Transverse colon (tissue), 4 donors: ENCODE results near the gene DHX16. TPM values are rescaled to one million over a fixed set of nuclear protein-coding genes. Genes with fewer than 3 reads are reported as not detected.

Source experiments
- DNase-seq: peaks from one replicate; pipeline ENCODE4 v3.0.0-alpha.2; 2019
- H3K27ac ChIP-seq, 4 donors: fragments of 200-600 bp; sonication (generic); 2 replicates each; pipeline ENCODE4 v1.5.1; 2016 to 2018; ENCODE audit warnings: inconsistent platforms in 4 of 4
- H3K27me3 ChIP-seq: fragments of 200-600 bp; sonication (generic); 2 replicates; pipeline ENCODE4 v1.5.1; 2017; ENCODE audit warnings: inconsistent platforms
- H3K36me3 ChIP-seq, 4 donors: fragments of 200-600 bp; sonication (generic); 2 replicates each; pipeline ENCODE4 v1.5.1; 2017 to 2019; ENCODE audit warnings: inconsistent platforms in 4 of 4
- H3K4me1 ChIP-seq, 4 donors: fragments of 200-600 bp; sonication (generic); 2 replicates each; pipeline ENCODE4 v1.5.1; 2017 to 2020; ENCODE audit warnings: inconsistent platforms in 4 of 4
- H3K4me3 ChIP-seq, 4 donors: fragments of 200-600 bp; sonication (generic); 1 replicate in 1 of 4; 2 replicates in 3 of 4; pipeline versions ENCODE4 v1.5.1 to v1.6.1; 2017 to 2019; ENCODE audit warnings: inconsistent platforms in 4 of 4
- H3K9me3 ChIP-seq, 2 donors: fragments of 200-600 bp; sonication (generic); 2 replicates each; pipeline ENCODE4 v1.5.1; 2017 to 2019; ENCODE audit warnings: inconsistent platforms in 2 of 2
- CTCF ChIP-seq, 5 experiments: fragments of 200-600 bp in 3 of 5; fragments of 450-650 bp in 2 of 5; sonication (generic) in 3 of 5; IDR thresholded peaks; 1 replicate in 2 of 5; 2 replicates in 3 of 5; pipeline ENCODE4 v1.5.1; 2016 to 2017; ENCODE audit warnings: antibody characterized with exemption in 5 of 5, inconsistent platforms in 3 of 5, mild to moderate bottlenecking in 2 of 5, moderate library complexity in 1 of 5
- EP300 ChIP-seq: sonication (generic); formaldehyde crosslinking; IDR thresholded peaks from one replicate; pipeline ENCODE4 v1.6.1; 2017; ENCODE audit warnings: antibody characterized with exemption, low read depth
- POLR2A ChIP-seq: fragments of 450-650 bp; IDR thresholded peaks from one replicate; pipeline ENCODE4 v1.6.1; 2016; ENCODE audit warnings: antibody characterized with exemption, mild to moderate bottlenecking, moderate library complexity
- POLR2AphosphoS5 ChIP-seq, 3 donors: sonication (generic); formaldehyde crosslinking; IDR thresholded peaks; one replicate each; pipeline ENCODE4 v1.6.1; 2016; ENCODE audit warnings: antibody characterized with exemption in 3 of 3
- WGBS, 2 donors: methylation state at CpG; one replicate each; pipeline ENCODE4 v1.1.5; 2018; ENCODE audit warnings: low coverage in 1 of 2; 5-methylcytosine and 5-hydroxymethylcytosine counted together
- in situ Hi-C, 4 donors: fragments of 200-750 bp; cut with MboI; loops; one replicate each; pipeline versions ENCODE4 v1.15.0 to v1.15.1; 2017; ENCODE audit warnings: low sequenced_read_pairs in 3 of 4, low pct_ligation_motif_present in 1 of 4, low pct_unique_long_range_greater_than_20kb in 1 of 4
- intact Hi-C: fragments of 100-400 bp; cut with DNase I; formaldehyde crosslinking; loops from one replicate; pipeline ENCODE4 v1.15.1; 2023; ENCODE audit warnings: low total_unique reads
- total RNA-seq, 4 donors: library from RNA; depleted of rRNA; stranded (reverse); fragments of >200 nt; gene quantifications; one replicate each; pipeline ENCODE4 v1.1.0, GENCODE V29; 2016

The DHX16 gene
- total RNA-seq, 4 donors from 2014 or later = 37.8 to 144 (median 41.3) TPM

- Histone ChIP-seq H3K4me1 (no peaks in the 10 kb centered on the region), H3K36me3 (no peaks in the 10 kb centered on the region), H3K9me3 (no peaks in the 10 kb centered on the region), H3K27me3 (no peaks in the 10 kb centered on the region), H3K27ac (no peak overlapping the region), H3K4me3 (no peak overlapping the region)
- TF ChIP-seq CTCF (IDR thresholded peaks at IDR 0.05) = no peak
- no peak for TF ChIP-seq POLR2AphosphoS5 (IDR thresholded peaks at IDR 0.05)
- no peak for TF ChIP-seq EP300
- TF ChIP-seq POLR2A = no peak
- DNase-seq = no peak
- intact Hi-C loops = no loop called here
- in situ Hi-C loops = no loop called here
- 88% methylated on average over 4 of the region's 4 CpGs; no CpG with 5 or more reads in 1 of the 2 donors for WGBS, 2 donors
These were observed 31.0 kb upstream of the DHX16 start for GRCh38 chr6:30703821-30704220.

GRCh38 chr6:30703011-30703410 is 30.2 kb upstream of the DHX16 start:
- Histone ChIP-seq H3K27me3 (no peaks in the 10 kb centered on the region), H3K9me3 (no peaks in the 10 kb centered on the region), H3K36me3 (no peaks in the 10 kb centered on the region), H3K27ac (no peak overlapping the region), H3K4me3 (no peak overlapping the region), H3K4me1 (no peaks in the 10 kb centered on the region)
- in situ Hi-C loops = no loop called here
- TF ChIP-seq POLR2AphosphoS5 (IDR thresholded peaks at IDR 0.05) (no peak), EP300 (no peak), CTCF (IDR thresholded peaks at IDR 0.05) (no peak)
- no peak for DNase-seq
- intact Hi-C loops = no loop called here
- 97% methylated on average over 10 of the region's 10 CpGs; no CpG with 5 or more reads in 1 of the 2 donors for WGBS, 2 donors

GRCh38 chr6:30700340-30700739 is 27.5 kb upstream of the DHX16 start:
- intact Hi-C loops (no loop called here), in situ Hi-C loops (no loop called here)
- Histone ChIP-seq H3K4me3 (no peak overlapping the region), H3K9me3 (no peaks in the 10 kb centered on the region), H3K4me1 (no peaks in the 10 kb centered on the region), H3K27me3 (no peaks in the 10 kb centered on the region), H3K36me3 (no peaks in the 10 kb centered on the region), H3K27ac (no peak overlapping the region)
- TF ChIP-seq EP300 = no peak
- TF ChIP-seq POLR2A = no peak
- TF ChIP-seq CTCF (IDR thresholded peaks at IDR 0.05) = no peak
- TF ChIP-seq POLR2AphosphoS5 (IDR thresholded peaks at IDR 0.05) = no peak
- no peak for DNase-seq
- WGBS, 2 donors = 70 to 83% methylated on average over 2 to 4 of the region's 4 CpGs

GRCh38 chr6:30696432-30696831 is 23.6 kb upstream of the DHX16 start:
- Histone ChIP-seq H3K9me3 (no peaks in the 10 kb centered on the region), H3K36me3 (no peaks in the 10 kb centered on the region), H3K27me3 (no peaks in the 10 kb centered on the region), H3K4me3 (no peak overlapping the region), H3K27ac (no peak overlapping the region), H3K4me1 (peaks cover 0 to 3% (median 1%) of the 10 kb centered on the region in 4 donors)
- in situ Hi-C loops = no loop called here
- intact Hi-C loops = no loop called here
- TF ChIP-seq POLR2A (no peak), POLR2AphosphoS5 (IDR thresholded peaks at IDR 0.05) (no peak), CTCF (IDR thresholded peaks at IDR 0.05) (no peak), EP300 (no peak)
- WGBS, 2 donors = 92 to 96% methylated on average over 2 to 5 of the region's 5 CpGs
- no peak for DNase-seq
